HG03064 (cell line): ENCODE measurements around the gene TCP1.
A peak's percentile ranks its signal among the peaks of the same experiment; 100 is the strongest.
"Not testable (repeated sequence)": the region's sequence is repeated elsewhere in the genome, so short reads cannot be mapped to it uniquely, and the experiment has no call there.

Experiments
- ATAC-seq: cut with Tn5 transposase; IDR thresholded peaks from one replicate; pipeline ENCODE4 v1.9.1; 2021; ENCODE audit warnings: low read depth; ENCODE audit not compliant: unreplicated experiment

Gene TCP1

DNA sequence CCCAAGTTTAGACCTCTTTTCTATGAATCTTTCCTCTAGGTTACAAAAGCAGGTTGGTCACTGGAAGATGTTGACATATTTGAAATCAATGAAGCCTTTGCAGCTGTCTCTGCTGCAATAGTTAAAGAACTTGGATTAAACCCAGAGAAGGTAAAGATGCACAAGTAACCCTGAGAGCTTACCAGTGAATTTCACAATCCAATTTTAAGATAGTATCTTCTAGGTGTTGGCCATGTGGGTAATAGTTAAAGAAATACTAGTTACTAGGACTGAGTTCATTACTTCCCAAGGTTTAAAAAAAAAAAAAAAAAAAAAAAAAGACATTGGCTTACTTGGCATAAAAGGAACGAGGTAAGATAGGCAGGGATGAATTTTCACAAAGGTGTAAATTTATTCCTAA is 11.3 kb downstream of the TCP1 start:
- no peak for ATAC-seq

DNA sequence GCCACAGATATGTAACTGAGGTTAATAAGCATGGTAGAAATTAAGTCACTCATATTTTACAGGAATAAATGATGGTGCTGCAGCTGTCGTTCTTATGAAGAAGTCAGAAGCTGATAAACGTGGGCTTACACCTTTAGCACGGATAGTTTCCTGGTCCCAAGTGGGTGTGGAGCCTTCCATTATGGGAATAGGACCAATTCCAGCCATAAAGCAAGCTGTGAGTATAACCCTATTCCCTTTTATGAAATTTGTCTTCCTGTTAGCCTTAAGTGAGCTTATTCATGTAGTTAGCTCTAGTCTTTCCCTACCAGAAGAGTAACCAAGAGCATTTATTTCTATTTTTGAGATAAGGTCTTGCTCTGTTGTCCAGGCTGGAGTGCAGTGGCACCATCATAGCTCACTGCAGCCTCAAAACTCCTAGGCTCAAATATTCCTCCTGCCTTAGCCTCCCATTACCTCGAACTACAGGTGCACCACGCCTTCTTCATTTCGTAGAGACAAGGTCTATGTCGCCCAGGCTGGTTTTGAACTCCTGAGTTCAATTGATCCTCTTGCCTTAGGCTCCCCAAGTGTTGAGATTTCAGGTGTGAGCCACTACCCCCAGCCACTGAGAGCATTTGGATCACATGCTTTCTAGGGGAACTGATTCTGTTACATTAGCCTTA is 12.0 kb downstream of the TCP1 start:
- no peak for ATAC-seq

DNA sequence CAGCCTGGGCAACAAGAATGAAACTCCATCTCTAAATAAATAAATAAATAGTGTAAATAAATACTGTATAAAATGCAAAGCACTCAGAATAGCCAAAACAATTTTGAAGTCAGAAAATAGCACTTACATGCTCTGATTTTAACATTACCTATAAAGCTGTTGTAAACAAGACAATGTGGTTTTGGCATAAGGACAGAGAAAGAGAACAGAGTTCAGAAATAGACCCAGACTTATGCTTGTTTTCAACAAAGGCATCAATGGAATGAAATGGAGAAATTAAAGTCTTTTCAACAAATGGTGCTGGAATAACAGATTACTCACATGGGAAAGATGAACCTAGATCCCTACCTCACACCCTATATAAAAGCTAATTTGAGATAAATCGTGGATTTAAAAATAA is 17.2 kb downstream of the TCP1 start:
- ATAC-seq = no peak

GRCh38 chr6:159769470-159769869 is 19.9 kb downstream of the TCP1 start:
- ATAC-seq = no peak

GRCh38 chr6:159766906-159767305 is 22.5 kb downstream of the TCP1 start:
- no peak for ATAC-seq

- no peak for ATAC-seq
Measured at GRCh38 chr6:159762681-159763293, 26.6 kb downstream of the TCP1 start.

GRCh38 chr6:159761873-159762680 is 27.3 kb downstream of the TCP1 start, which contains the start of gene ACAT2:
ACAT2 (plus strand) TSS chr6:159762045; CDS start chr6:159762088, 43 bp downstream.
- ATAC-seq = peak; percentile 98

GRCh38 chr6:159761129-159761872 is 28.1 kb downstream of the TCP1 start:
- ATAC-seq = peak; percentile 5

GRCh38 chr6:159760602-159761057 is 28.8 kb downstream of the TCP1 start:
- ATAC-seq = no peak

DNA sequence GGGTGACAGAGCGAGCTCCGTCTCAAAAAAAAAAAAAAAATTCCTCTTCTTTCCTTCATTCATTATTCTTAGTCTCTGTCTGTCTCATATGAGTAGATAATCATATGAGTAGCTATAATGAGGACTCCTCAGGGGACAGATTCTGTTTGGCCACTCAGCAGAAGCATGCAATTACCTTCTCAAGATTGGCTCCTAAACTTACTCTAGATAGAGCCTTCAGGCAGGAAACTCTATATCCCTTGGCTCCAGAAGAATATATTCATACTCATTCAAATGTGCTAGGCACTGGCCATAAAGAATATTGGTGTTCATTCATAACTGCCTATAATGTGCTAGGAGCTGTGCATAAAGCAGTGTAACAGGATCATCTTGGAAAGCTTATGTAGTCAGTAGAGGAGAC is 29.8 kb downstream of the TCP1 start:
- ATAC-seq = no peak

DNA sequence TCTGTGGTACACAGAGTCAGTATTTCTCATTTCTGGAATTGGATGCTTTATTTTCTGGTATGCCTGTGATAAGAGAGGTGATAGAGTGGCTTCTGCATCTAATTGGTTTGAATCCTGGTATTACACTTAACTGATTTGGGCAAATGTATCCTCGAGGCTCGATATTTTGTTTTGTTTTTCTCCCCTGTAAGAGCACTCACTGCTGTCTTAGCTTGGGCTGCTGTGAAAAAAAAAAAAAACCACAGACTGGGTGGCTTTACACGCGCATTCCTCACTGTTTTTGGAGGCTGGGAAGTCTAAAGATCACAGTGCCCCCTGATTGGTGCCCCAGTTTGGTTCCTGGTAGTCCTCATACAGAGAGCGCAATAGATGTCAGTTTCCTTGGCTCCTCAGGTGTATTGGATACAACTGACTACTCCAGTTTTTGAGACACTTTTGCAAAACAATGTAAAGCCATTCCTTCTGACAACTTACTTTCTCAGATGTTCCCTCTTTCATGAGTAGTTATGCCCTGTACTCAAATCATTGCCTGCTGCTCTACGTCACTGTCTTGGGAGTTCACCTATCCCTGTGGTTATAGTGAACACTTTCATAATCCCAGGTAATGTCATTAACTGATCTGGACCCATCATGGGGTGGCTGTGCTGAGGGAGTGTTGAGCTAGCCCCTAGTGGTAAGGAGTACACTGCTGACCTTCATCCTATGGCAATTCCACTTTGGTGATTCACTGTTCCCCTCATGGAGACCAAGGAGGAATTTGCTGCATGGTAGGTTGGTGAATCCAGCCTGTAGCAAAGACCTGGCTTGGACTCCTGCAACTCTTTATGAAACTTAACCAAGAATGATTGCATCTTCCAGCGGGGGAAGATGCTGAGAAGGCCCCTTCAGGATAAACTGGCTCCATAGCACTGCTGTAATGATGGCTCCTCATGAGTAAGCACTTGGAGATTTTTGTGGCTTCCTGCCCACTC is 31.1 kb downstream of the TCP1 start:
- ATAC-seq = no peak

DNA sequence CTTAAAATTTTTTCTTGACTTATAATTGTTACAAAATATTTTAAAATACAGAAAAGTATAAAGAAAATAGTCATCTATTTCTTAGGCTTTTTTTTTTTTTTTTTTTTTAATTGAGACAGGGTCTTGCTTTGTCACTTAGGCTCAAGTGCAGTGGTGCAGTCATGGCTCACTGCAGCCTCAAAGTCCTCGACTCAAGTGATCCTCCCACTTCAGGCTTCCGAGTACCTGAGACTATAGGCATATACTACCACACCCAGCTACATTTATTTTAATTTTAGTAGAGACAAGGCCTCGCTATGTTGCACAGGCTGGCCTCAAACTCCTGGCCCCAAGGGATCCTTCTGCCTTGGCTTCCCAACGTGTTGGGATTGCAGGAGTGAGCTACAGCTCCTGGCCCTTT is 32.9 kb downstream of the TCP1 start:
- no peak for ATAC-seq

- ATAC-seq = no peak
Measured at GRCh38 chr6:159754959-159755914, 34.2 kb downstream of the TCP1 start.

DNA sequence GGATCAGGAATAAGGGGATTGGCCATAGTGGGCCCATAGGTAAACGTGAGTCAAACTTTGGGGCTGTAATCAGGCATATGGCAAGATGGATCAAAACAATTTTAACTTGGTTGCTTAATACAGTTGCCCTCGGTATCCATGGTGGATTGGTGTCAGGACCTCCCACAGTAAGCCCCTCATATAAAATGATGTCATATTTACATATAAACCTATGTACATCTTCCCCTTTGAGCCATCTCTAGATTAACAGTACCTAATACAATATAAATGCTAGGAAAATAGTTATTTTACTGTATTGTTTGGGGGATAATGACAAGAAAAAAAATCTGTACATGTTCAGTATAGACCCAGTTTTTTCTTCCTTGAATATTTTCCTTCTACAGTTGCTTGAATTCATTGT is 35.0 kb downstream of the TCP1 start:
- ATAC-seq = no peak

DNA sequence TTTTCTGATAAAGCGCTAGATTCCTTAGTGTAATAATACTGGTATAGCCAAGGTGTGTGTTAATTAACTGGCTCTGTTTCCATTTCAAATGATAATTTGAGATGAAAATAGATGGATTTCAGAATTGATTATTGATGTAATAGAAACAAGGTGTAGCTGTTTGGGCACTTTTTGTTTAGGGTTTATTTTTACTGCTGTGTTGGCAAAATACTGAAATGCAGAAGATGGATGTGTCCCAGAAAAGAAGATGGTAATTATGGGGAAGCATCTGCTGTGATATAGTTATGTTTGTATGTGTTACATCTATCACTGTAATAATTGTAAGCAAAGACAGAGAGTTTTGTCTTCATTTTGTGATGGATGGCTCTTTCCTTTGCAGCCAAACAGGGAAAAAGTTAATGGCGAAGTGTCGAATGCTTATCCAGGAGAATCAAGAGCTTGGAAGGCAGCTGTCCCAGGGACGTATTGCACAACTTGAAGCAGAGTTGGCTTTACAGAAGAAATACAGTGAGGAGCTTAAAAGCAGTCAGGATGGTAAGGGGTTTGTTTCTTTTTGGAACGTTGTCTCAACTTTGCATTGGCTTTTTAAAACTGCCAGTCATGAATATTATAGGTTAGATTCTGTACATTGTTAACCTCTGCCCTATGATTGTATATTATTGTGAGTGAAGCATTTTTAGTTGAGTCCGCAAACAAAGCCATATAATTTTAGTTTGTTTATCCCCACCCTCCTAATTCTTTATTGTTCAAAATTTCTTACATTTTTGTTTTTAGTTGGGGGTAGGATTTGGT is 36.1 kb downstream of the TCP1 start:
- no peak for ATAC-seq

DNA sequence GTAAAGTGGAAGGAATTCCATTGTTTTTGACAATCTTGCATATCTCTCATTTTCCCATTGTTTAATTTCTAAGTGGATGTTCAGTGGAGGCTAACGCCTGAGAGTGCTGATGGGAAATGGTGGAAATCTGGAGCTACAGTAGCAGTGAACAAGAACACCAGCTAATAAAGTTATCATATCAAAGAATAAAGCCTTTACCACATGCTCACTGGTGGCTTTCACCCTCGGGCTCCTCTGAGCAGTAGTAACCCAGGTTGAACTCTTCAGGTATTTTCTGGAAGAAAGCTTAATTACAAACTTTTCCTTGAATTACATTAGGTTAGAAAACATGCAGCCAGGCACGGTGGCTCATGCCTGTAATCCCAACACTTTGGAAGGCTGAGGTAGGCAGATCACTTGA is 38.0 kb downstream of the TCP1 start:
- no peak for ATAC-seq

DNA sequence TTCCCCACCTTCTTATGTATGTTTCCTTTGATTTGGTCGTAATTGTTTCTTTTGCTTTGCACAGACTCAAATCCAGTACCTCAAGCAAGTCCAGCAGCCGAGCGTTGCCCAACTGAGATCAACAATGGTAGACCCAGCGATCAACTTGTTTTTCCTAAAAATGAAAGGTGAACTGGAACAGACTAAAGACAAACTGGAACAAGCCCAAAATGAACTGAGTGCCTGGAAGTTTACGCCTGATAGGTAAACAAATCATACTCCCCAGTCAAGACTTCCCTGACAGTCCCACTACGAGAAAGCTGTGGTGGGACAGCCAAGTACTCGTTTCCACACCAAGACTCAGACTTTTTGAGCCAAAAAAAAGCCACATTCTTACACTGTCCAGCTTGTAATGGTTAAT is 41.3 kb downstream of the TCP1 start:
- not testable (repeated sequence) for ATAC-seq

GRCh38 chr6:159746759-159747158 is 42.6 kb downstream of the TCP1 start:
- no peak for ATAC-seq
